ENCODE measurements around the gene RFX1.

DNA sequence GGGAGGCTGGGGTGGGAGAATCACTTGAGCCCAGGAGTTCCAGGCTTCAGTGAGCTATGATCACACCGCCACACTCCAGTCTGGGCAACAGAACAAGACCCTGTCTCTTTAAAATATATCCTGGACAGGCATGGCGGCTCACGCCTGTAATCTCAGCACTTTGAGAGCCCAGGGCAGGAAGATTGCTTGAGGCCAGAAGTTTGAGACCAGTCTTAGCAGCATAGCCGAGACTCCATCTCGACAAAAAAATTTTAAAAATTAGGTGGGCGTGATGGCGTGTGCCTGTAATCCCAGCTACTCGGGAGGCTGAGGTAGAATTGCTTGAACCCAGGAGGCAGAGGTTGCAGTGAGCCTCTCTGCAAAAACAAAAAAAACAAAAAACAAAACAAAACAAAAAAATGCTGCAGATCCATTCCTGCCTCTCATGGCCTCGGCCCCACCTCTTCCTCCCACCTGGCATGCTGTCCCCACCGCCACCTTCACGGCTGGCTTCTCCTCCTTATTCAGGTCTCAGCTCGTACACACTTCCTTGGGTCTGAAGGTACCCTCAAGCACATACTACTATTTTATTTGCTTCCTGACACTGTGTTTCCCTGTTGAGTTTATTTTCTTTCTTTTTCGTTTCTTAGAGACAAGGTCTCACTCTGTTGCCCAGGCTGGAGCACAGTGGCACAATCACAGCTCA lies 5.3 kb downstream of the RFX1 start:
- TF ChIP-seq, protein P1, sequence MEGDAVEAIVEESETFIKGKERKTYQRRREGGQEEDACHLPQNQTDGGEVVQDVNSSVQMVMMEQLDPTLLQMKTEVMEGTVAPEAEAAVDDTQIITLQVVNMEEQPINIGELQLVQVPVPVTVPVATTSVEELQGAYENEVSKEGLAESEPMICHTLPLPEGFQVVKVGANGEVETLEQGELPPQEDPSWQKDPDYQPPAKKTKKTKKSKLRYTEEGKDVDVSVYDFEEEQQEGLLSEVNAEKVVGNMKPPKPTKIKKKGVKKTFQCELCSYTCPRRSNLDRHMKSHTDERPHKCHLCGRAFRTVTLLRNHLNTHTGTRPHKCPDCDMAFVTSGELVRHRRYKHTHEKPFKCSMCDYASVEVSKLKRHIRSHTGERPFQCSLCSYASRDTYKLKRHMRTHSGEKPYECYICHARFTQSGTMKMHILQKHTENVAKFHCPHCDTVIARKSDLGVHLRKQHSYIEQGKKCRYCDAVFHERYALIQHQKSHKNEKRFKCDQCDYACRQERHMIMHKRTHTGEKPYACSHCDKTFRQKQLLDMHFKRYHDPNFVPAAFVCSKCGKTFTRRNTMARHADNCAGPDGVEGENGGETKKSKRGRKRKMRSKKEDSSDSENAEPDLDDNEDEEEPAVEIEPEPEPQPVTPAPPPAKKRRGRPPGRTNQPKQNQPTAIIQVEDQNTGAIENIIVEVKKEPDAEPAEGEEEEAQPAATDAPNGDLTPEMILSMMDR (IDR thresholded peaks at IDR 0.05) = no peak
- TF ChIP-seq POLR2A (IDR thresholded peaks at IDR 0.05; ENCODE audit: low read depth) = no peak

All from esophagus muscularis mucosa (tissue), 3 donors.